Liver (tissue), 9 donors: ENCODE results near the gene RASL10B. TPM values are rescaled to one million over a fixed set of nuclear protein-coding genes. Genes with fewer than 3 reads are reported as not detected.

Experiments used
- DNase-seq: peaks from one replicate; pipeline ENCODE4 v3.0.0-alpha.2; 2017; ENCODE audit warnings: low spot score
- H3K27ac ChIP-seq, 2 donors: one replicate each; pipeline ENCODE4 v1.7.0; 2013; ENCODE audit warnings: inconsistent platforms in 2 of 2, low read length in 2 of 2, control low read depth in 1 of 2, low read depth in 1 of 2, mild to moderate bottlenecking in 1 of 2
- H3K27me3 ChIP-seq, 4 donors: one replicate each; pipeline versions ENCODE4 v1.6.1 to v1.7.0; 2013; ENCODE audit warnings: low read length in 3 of 4, inconsistent platforms in 1 of 4, mild to moderate bottlenecking in 1 of 4, moderate library complexity in 1 of 4; ENCODE audit not compliant: control insufficient read depth in 4 of 4, insufficient read depth in 4 of 4
- H3K36me3 ChIP-seq, 4 donors: one replicate each; pipeline versions ENCODE4 v1.6.1 to v1.7.0; 2013; ENCODE audit warnings: low read length in 3 of 4, mild to moderate bottlenecking in 3 of 4, low read depth in 1 of 4, moderate library complexity in 1 of 4; ENCODE audit not compliant: control insufficient read depth in 4 of 4, insufficient read depth in 3 of 4
- H3K4me1 ChIP-seq, 4 donors: one replicate each; pipeline versions ENCODE4 v1.6.1 to v1.7.0; 2013; ENCODE audit warnings: low read length in 3 of 4, mild to moderate bottlenecking in 3 of 4, moderate library complexity in 1 of 4; ENCODE audit not compliant: control insufficient read depth in 4 of 4, insufficient read depth in 4 of 4
- H3K4me3 ChIP-seq, 3 donors: one replicate each; pipeline versions ENCODE4 v1.6.1 to v1.7.0; 2013; ENCODE audit warnings: low read length in 3 of 3, control low read depth in 1 of 3, low read depth in 1 of 3, mild to moderate bottlenecking in 1 of 3
- H3K9ac ChIP-seq, 2 donors: one replicate each; pipeline ENCODE4 v1.7.0; 2013; ENCODE audit warnings: low read length in 2 of 2, mild to moderate bottlenecking in 2 of 2, moderate library complexity in 2 of 2, control low read depth in 1 of 2, low read depth in 1 of 2
- H3K9me3 ChIP-seq, 4 donors: one replicate each; pipeline versions ENCODE4 v1.6.1 to v1.7.0; 2013; ENCODE audit warnings: low read length in 3 of 4; ENCODE audit not compliant: control insufficient read depth in 4 of 4
- EGR1 ChIP-seq, 2 donors: IDR thresholded peaks; 2 replicates each; pipeline ENCODE4 v1.6.1; 2016 to 2018; ENCODE audit warnings: antibody characterized with exemption in 2 of 2, low read depth in 2 of 2
- FOXA1 ChIP-seq: IDR thresholded peaks from 2 replicates; pipeline ENCODE4 v1.6.1; 2016; ENCODE audit warnings: antibody characterized with exemption
- FOXA2 ChIP-seq: IDR thresholded peaks from 2 replicates; pipeline ENCODE4 v1.6.1; 2016; ENCODE audit warnings: antibody characterized with exemption
- GABPA ChIP-seq, 2 donors: IDR thresholded peaks in 1 of 2; conservative IDR thresholded peaks in 1 of 2; 2 replicates each; pipeline ENCODE4 v1.6.1; 2016; ENCODE audit warnings: antibody characterized with exemption in 2 of 2, mild to moderate bottlenecking in 1 of 2, moderate library complexity in 1 of 2
- HNF4A ChIP-seq, 2 donors: conservative IDR thresholded peaks; 2 replicates each; pipeline ENCODE4 v1.6.1; 2016; ENCODE audit warnings: antibody characterized with exemption in 2 of 2, mild to moderate bottlenecking in 2 of 2
- JUND ChIP-seq, 2 donors: IDR thresholded peaks; 2 replicates each; pipeline ENCODE4 v1.6.1; 2016; ENCODE audit warnings: antibody characterized with exemption in 2 of 2
- RAD21 ChIP-seq, 2 donors: IDR thresholded peaks; 2 replicates each; pipeline ENCODE4 v1.6.1; 2016; ENCODE audit warnings: antibody characterized with exemption in 2 of 2, mild to moderate bottlenecking in 2 of 2
- REST ChIP-seq: IDR thresholded peaks from 2 replicates; pipeline ENCODE4 v1.6.1; 2016; ENCODE audit warnings: antibody characterized with exemption, mild to moderate bottlenecking
- RXRA ChIP-seq, 2 donors: IDR thresholded peaks; 2 replicates each; pipeline ENCODE4 v1.6.1; 2017 to 2018; ENCODE audit warnings: antibody characterized with exemption in 2 of 2, mild to moderate bottlenecking in 1 of 2
- SP1 ChIP-seq: IDR thresholded peaks from 2 replicates; pipeline ENCODE4 v1.6.1; 2018; ENCODE audit warnings: antibody characterized with exemption, mild to moderate bottlenecking
- YY1 ChIP-seq: IDR thresholded peaks from 2 replicates; pipeline ENCODE4 v1.6.1; 2016; ENCODE audit warnings: antibody characterized with exemption, mild to moderate bottlenecking
- WGBS: extraction: QIAGEN DNeasy Blood & Tissue Kit; methylation state at CpG from one replicate; pipeline ENCODE4 v1.1.7; 2013; 5-methylcytosine and 5-hydroxymethylcytosine counted together
- polyA plus RNA-seq, 2 donors: library from polyadenylated mRNA; stranded (reverse) in 1 of 2; unstranded in 1 of 2; fragments of 200-250 nt in 1 of 2; fragments of >200 nt in 1 of 2; fragmentation: Nextera tagmentation in 1 of 2; extraction: Ambion mirVana in 1 of 2; gene quantifications; one replicate each; pipeline versions ENCODE4 v1.2.1 to v1.2.3, GENCODE V29; 2013 to 2015
- total RNA-seq, 2 donors: library from RNA; depleted of rRNA; stranded (reverse); fragments of >200 nt; gene quantifications; one replicate each; pipeline ENCODE4 v1.2.3, GENCODE V29; 2014
- TF ChIP-seq, protein P1 (sequence below): fragments of 150-350 bp; IDR thresholded peaks from 2 replicates; pipeline ENCODE4 v1.5.1; 2017; ENCODE audit warnings: improper control_type of control experiment, low read depth, low read length; ENCODE audit not compliant: missing input control
- TF ChIP-seq, protein P2 (sequence below): IDR thresholded peaks from 2 replicates; pipeline ENCODE4 v1.6.1; 2016; ENCODE audit warnings: antibody characterized with exemption
- TF ChIP-seq, protein P3 (sequence below): IDR thresholded peaks from 2 replicates; pipeline ENCODE4 v1.6.1; 2016; ENCODE audit warnings: antibody characterized with exemption
- donor health status: healthy.
- donor health status: healthy.
- donor health status: healthy.
- donor health status: healthy.
- donor health status: healthy.

The RASL10B gene
- total and polyA plus RNA-seq, 4 donors: 0.42 to 3.8 (median 2.2) TPM

DNA sequence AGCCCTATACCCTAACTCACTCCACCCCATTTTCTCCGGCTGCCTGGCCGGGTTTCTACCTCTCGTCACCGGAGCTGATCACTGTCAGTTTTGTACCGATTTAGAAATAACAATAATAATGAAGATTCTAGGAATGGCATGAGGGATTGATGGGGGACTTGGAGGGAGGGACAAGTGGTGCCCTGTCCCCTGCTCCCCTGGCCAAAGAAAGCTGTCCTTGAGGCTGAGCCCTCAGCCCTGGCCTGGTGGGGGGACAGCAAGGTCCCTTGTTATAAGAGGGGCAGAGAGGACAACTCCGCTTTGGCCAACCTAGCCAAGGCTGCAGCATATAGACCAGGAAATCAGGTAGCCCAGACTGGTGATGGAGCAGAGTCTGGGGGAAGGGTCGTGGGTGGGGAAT lies 11.1 kb downstream of the RASL10B start:
- no peak for DNase-seq
- WGBS: 77% methylated on average over 7 of the region's 7 CpGs
- H3K4me1 ChIP-seq: peaks cover 2 to 11% (median 5%) of the 10 kb centered on the region in 4 donors
- no peaks in the 10 kb centered on the region for H3K9me3 ChIP-seq
- no peak for TF ChIP-seq JUND (IDR thresholded peaks at IDR 0.05)
- TF ChIP-seq FOXA2: no peak
- no peak for TF ChIP-seq SP1
- TF ChIP-seq, protein P1, sequence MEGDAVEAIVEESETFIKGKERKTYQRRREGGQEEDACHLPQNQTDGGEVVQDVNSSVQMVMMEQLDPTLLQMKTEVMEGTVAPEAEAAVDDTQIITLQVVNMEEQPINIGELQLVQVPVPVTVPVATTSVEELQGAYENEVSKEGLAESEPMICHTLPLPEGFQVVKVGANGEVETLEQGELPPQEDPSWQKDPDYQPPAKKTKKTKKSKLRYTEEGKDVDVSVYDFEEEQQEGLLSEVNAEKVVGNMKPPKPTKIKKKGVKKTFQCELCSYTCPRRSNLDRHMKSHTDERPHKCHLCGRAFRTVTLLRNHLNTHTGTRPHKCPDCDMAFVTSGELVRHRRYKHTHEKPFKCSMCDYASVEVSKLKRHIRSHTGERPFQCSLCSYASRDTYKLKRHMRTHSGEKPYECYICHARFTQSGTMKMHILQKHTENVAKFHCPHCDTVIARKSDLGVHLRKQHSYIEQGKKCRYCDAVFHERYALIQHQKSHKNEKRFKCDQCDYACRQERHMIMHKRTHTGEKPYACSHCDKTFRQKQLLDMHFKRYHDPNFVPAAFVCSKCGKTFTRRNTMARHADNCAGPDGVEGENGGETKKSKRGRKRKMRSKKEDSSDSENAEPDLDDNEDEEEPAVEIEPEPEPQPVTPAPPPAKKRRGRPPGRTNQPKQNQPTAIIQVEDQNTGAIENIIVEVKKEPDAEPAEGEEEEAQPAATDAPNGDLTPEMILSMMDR: no peak
- no peak for TF ChIP-seq YY1
- no peak for TF ChIP-seq RXRA (IDR thresholded peaks at IDR 0.05)
- TF ChIP-seq RAD21 (IDR thresholded peaks at IDR 0.05): no peak
- TF ChIP-seq HNF4A (conservative IDR thresholded peaks at IDR 0.05): no peak
- H3K27ac ChIP-seq: no peak overlapping the region
- peaks cover 0 to 5% (median 3%) of the 10 kb centered on the region in 4 donors for H3K27me3 ChIP-seq
- H3K9ac ChIP-seq: no peak overlapping the region
- H3K36me3 ChIP-seq: no peaks in the 10 kb centered on the region
- no peak overlapping the region for H3K4me3 ChIP-seq

- H3K27ac ChIP-seq: no peak overlapping the region
- H3K27me3 ChIP-seq: peaks cover 0 to 5% (median 3%) of the 10 kb centered on the region in 4 donors
- no peak overlapping the region for H3K4me3 ChIP-seq
- H3K9me3 ChIP-seq: no peaks in the 10 kb centered on the region
- H3K36me3 ChIP-seq: no peaks in the 10 kb centered on the region
- H3K9ac ChIP-seq: no peak overlapping the region
- TF ChIP-seq, protein P2, sequence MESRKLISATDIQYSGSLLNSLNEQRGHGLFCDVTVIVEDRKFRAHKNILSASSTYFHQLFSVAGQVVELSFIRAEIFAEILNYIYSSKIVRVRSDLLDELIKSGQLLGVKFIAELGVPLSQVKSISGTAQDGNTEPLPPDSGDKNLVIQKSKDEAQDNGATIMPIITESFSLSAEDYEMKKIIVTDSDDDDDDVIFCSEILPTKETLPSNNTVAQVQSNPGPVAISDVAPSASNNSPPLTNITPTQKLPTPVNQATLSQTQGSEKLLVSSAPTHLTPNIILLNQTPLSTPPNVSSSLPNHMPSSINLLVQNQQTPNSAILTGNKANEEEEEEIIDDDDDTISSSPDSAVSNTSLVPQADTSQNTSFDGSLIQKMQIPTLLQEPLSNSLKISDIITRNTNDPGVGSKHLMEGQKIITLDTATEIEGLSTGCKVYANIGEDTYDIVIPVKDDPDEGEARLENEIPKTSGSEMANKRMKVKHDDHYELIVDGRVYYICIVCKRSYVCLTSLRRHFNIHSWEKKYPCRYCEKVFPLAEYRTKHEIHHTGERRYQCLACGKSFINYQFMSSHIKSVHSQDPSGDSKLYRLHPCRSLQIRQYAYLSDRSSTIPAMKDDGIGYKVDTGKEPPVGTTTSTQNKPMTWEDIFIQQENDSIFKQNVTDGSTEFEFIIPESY: no peak
- no peak for TF ChIP-seq JUND (IDR thresholded peaks at IDR 0.05)
- TF ChIP-seq, protein P3, sequence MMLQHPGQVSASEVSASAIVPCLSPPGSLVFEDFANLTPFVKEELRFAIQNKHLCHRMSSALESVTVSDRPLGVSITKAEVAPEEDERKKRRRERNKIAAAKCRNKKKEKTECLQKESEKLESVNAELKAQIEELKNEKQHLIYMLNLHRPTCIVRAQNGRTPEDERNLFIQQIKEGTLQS: no peak
- no peak for TF ChIP-seq RXRA (IDR thresholded peaks at IDR 0.05)
- TF ChIP-seq GABPA (IDR thresholded peaks at IDR 0.05 in 1 of 2, conservative IDR thresholded peaks at IDR 0.05 in 1 of 2): no peak
- TF ChIP-seq REST: no peak
- no peak for TF ChIP-seq FOXA1
- TF ChIP-seq EGR1 (IDR thresholded peaks at IDR 0.05; ENCODE audit: low read depth in 2 of 2): no peak
- DNase-seq: no peak
- WGBS: 75% methylated on average over 7 of the region's 7 CpGs
- peaks cover 2 to 13% (median 5%) of the 10 kb centered on the region in 4 donors for H3K4me1 ChIP-seq
Observed at GRCh38 chr17:35742896-35743477, 11.5 kb downstream of the RASL10B start.
